ENCODE data around the gene SNAPC4. TPM values are rescaled to one million over a fixed set of nuclear protein-coding genes. Genes with fewer than 3 reads are reported as not detected.
A peak's percentile ranks its signal among the peaks of the same experiment; 100 is the strongest.

The SNAPC4 gene
- total RNA-seq, 1 experiment from 2014 or later: 8.2 TPM

DNA sequence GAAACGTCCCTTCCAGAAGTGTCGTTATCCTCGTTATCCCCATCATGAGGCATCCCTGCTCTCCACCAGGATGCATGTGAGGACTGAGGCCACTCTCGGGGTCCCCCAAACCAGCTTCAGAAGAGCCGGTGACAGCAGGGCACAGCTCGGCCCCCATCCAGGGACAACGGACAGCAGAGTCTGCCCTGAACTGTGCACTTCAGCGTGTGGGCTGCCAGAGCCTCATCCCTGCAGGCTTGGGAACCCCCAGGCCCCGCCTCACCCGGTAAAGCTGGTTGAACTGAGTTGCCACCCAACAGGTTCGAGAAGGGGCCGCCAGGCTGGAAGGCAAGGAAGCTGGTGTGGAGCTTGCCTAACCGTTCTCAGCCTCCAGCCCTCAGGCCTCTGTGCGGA lies 25.8 kb downstream of the SNAPC4 start:
- no peak for DNase-seq (ENCODE audit: extremely low read depth, low read depth)

DNA sequence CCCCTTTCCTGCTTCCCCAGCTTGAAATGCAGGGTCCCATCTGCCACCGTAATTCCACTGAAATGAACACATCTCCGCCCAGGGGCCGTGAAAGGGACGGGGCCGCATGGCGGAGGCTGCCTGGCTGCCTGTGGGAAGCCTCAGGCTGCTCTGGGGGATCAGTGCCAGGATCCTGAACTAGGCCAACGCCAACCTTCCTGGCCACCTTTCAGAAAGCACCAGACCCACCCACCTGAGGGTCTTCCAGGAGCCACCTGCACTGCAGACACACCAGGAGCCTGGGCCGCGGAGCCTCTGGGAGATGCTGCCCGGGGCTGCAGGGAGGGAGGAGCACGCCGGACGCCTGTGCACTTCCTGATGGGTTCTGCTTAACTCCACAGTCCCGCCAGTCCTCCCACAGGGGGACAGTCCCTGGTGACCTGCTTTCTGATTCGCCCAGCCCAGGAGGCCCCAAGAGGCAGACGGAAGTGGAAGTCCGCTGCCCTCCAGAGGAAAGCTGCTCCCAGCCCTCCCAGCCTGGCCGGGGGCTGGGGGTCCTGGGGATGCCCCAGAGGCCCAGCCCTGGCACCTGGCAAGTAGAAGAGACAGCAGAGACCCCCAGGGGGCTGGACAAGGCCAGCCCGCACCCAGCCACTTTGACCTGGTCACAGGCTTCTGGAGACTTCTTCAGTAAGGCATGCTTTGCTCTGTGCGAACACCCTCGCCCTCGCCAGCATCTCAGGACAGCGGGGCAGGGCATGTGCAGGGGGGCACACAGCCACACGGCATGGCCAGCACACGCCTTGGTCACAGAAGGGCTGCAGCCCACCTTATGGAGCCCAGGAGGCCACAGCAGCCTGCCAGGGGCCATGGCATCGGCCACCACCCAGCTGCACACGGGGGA lies 26.4 kb downstream of the SNAPC4 start, which contains the start of gene CARD9:
Gene CARD9 (minus strand): TSS at position 370 of the 883 bp plus-strand sequence. CDS start 1,591 bp downstream, outside the sequence.
- no peak for DNase-seq (ENCODE audit: extremely low read depth, low read depth)

DNA sequence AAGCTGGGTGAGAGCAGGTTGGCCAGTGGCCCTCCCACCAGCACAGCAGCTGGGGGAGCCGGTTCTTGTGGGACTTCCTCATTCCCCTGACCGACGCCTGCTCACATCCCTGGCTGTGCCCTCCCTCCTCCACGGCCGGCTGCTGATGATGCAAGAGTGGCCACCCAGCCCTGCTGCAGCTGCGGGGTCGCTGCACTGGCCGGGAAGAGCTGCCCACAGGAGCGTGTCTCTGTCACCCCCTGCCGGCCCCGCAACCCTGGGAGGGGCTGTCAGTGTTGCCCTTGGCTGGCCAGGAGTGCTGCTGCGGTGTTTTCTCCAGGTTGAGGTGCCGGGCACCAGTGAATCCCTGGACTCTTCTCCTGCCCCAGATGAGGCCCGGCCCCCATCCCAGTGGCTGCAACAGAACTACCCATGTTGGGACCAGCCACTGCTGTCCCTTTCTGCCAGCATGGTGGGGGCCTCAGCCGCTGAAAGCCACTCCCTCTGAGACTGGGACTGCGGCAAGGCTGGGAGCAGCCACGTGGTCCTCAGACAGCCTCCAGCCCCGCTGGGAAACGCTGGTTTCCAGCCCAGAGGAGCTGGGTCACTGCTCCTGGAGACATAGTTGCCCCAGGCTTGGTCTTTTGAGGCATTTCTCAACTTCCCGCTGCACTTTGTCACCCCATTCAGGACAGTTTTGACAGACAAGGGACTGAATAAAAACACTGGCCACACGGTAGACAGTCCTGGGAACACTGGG lies 27.2 kb downstream of the SNAPC4 start:
- no peak for DNase-seq (ENCODE audit: extremely low read depth, low read depth)

DNA sequence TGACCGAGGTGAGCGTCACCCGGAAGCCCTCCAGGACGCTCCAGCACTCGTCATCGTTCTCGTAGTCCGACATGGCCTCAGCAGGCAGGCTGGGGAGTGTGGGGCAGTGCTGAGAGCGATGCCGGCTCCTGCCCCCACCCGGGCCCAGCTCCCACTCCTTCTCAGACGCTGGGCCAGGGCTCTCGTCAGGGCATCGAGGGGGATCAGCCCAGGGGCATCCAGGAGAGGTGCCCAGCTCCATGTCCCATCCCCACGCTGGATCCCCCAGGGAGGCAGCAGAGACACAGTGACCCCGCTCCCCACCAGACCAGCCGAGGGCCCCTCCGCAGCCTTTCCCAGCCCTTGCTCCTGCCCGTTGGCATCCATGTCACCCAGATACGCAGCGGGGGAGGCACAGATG lies 28.0 kb downstream of the SNAPC4 start:
- no peak for DNase-seq (ENCODE audit: extremely low read depth, low read depth)

DNA sequence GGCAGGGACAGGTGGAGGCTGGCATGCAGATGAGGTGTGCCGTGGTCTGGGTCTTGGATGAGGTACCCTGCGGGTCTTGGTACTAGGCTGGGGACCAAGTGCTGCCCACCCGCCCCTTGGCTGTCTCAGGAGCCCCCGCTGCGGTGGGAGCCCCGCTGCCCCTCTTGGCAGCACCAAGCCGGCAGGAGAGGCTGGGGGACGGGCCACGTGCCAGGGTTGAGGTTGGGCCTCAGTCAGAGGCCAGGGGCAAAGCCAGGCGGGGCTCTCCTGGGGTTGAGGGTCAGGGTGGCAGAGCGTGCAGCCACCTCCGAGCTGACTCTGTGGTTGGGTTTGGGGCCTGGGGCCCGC lies 28.5 kb downstream of the SNAPC4 start:
- no peak for DNase-seq (ENCODE audit: extremely low read depth, low read depth)

DNA sequence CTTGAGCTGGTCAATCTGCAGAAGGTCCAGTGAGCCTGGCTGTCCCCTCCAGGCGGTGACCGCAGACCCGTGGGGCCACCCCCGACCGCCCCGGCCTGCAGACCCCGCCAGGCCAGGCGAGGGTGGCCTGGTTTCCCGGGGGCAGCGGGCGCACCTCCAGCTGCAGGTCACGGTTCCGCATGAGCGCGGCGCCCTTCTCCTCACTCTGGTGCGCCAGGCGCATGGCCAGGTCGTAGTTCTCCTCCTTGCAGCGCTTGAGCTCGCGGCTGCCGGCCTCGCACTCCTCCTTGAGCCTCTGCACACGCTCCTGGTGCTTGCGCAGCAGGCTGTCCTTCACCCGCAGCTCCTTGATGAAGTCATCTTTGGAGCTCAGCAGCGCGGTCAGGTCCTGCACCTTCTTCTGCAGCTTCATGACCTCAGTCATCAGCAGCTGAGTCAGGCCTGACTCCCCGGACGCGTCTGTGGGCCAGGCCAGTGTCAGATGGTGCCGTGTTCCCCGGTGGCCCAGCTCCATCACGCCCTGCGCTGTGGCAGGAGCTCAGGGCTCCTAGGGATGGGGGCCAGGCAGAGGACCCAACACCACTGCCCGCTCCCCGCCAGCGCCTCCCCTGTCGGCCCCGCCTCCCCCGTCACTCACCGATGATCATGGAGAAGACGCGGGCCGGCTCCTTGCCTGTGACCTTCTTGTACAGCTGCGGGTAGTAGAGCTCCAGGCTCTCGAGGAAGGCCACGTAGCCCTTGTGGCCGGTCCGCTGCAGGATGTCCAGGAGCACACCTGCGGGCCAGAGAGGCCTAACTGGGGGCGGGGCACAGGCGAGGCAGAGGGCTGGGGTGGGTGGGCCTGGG lies 29.1 kb downstream of the SNAPC4 start:
- DNase-seq (ENCODE audit: extremely low read depth, low read depth): no peak

DNA sequence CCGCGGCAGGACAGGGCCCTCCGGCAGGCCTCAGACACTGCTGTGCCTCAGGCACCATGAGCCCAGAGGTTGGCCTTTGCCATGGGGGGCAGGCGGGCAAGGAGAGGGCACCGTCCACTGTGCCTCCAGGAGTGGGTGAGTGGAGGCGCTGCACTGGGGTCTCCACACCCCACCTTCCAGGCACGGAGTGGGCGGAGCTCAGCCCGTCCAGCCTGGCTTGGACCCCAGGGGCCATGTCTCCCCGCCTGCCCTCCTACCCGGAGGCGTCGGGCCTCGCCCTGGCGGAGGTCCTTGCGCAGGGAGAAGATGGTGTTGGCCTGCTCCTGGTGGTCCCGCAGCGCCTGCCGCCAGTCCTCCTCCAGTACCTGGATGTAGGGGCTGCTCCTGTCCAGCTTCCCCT lies 29.9 kb downstream of the SNAPC4 start:
- DNase-seq (ENCODE audit: extremely low read depth, low read depth): no peak

DNA sequence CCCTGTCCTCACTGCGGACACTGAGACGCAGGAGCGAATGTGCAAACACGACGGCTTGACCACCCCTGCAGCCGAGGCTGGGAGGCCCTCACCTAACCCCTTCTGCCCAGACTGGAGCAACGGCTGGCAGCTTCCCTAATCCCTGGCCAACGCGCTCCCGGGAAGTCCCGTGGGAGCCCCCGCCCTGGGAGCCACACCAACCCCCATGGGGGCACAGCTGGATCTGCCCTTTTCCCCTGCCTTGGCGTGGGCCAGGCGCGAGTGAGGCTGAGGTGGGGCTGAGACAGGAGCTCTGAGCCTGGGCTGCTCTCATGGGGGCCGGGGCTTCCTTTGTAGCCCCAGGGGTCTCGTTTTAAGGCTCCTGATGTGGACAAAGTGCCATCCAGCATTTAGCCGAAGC lies 31.8 kb downstream of the SNAPC4 start:
- DNase-seq (ENCODE audit: extremely low read depth, low read depth): no peak

DNA sequence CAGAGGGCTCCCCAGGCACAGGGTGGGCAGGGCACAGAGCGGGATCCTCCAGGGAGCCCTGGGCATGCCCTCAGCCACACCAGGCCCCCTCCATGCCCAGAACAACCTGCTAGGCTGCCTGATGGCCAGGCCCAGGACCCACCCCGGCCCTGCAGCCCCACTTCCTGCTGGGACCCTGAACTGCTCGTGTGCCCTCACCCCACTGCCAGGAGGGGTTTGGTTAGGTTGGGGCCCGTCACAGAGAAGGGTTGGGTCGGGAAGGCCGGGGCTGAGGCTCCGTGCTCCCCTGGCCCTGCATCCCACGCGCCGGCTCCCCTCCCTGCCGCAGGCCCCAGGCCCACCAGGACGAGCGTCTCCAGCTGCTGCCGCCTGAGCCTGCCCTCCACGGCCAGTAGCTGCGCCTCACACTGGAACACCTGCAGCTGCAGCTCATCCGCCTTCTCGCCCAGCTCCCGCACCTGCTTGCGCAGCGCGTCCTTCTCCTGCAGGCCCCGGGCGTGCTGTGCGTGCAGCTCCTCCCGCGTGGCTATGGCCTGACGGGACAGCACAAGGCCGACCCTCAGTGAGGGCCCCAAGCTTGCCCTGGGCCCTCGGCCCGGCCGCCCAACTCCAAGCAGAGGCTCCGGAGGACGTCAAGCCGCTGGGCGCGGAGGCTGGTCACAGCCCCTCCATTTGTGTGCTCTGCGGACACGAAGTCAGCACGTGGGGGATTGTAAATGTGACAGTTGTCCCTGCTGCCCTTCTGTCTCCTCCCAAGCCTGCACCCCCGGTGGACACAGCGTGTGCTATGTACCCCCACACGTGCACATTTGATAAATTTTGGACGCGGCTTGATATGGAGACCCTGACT lies 32.4 kb downstream of the SNAPC4 start:
- no peak for DNase-seq (ENCODE audit: extremely low read depth, low read depth)

DNA sequence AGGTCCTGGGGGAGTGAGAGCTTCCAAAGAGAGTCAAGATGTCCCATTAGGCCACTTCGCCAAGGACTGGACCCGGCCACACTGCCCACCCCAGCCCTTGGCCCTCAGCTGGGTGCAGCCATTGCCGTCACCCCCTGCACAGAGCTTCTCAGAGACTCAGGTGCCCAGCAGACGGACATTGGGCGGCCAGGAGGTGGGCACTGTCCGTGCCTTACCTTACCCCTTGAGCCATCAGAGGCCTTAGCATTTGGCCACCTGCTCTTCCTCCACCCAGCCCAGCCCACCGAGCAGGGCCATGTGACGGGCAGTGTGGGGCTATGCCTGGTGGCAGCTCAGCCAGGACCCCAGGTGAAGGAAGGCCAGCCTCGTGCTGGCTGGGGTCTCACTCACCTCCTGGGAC lies 33.1 kb downstream of the SNAPC4 start:
- DNase-seq (ENCODE audit: extremely low read depth, low read depth): no peak

DNA sequence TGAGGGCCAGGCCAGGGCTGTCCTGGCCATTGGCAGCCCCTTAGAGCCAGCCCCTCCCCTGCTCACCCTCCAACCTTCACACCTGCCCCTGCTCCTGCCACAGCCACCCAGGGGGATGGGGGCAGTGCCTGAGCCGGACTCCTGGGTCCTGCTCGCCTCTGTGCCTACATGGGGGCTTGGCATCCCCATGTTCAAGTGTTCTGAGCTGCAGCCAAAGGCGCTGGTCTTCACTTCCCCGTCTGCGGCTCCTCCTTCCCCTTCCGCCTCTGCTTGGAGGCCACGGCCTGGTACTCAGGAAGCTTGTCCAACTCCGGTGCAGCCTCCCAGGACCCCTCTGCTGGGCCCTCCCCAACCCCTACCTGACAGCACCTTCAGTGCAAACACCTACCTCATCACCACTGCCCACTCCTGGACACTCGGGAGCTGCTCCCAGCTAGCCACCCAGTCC lies 34.2 kb downstream of the SNAPC4 start:
- DNase-seq (ENCODE audit: extremely low read depth, low read depth): no peak

DNA sequence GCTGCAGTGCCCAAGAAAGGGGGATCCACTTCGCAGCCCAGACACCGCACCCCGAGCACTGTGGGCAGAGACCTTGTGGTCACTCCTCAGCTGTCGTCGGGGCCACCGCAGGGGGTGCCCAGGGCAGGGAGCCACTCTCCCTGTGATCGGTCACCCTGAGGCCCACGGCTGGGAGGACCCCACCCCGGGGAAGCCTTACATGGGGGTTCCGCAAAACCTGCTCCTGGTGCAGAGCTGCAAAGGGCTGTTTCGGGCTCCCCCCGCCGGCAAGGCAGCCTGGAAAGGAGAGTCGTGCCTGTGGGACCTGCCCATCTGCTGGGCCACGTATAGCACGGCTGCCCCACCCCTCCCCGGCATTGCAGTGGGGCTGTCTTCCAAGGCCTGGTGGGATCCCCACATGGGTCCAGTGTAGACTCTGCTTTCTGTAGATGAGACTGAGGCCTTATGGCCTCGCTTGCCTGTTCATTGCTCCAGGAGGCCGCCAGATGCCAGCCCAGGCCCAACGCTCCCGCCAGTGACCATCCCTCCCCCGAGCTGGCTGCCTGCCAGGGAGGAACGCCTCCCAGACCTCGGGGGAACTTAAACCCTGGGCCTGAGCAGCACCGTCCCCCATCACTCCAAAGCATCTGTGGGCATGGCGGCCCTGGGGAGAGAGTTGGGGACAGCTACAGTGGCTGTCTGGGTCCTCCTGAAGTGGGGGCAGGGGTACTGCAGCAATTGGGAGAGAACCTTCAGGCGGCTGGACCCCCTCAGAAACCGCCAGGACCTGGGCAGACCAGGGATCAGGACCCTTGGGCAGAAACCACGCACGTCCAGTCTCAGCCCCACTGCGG lies 34.8 kb downstream of the SNAPC4 start:
- DNase-seq (ENCODE audit: extremely low read depth, low read depth): no peak

DNA sequence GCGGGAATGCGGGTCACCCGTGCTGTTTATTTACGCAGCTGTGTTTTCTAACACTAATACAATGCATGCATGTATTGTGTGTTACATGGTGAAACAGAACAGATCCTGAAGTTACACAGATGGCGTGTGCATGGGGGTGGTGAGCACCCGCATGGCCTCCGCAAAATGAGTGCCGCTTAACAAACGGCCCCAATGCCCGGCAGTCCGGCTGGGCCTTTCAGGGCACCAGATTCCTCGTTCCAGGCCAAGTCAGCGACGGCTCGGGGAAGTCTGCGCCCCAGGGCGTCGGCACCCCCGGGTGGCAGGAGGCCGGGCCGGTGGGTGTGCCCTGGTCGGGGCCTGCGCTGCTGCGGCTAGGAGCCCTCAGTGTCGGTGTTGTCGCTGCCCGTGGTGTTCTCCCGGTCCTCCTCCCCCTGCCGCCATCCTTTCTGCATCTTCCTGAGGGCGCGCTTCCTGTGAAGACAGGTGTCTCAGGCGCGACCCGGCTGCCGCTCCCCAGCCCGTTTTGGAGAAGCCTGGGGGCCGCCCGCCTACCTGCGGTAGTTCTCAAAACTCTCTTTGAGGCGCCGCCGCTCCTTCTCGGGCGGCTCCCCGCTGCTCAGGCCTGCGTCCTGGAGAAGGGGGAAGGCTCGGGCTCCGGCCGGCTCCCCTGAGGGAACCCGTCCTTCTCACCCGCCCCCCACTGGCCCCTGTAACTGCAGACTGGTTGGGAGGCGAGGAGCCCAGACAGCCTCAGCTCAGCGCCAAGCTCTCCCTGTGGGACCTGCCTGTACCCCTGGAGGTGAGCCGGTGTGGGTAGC lies 35.8 kb downstream of the SNAPC4 start:
- DNase-seq (ENCODE audit: extremely low read depth, low read depth): no peak

DNA sequence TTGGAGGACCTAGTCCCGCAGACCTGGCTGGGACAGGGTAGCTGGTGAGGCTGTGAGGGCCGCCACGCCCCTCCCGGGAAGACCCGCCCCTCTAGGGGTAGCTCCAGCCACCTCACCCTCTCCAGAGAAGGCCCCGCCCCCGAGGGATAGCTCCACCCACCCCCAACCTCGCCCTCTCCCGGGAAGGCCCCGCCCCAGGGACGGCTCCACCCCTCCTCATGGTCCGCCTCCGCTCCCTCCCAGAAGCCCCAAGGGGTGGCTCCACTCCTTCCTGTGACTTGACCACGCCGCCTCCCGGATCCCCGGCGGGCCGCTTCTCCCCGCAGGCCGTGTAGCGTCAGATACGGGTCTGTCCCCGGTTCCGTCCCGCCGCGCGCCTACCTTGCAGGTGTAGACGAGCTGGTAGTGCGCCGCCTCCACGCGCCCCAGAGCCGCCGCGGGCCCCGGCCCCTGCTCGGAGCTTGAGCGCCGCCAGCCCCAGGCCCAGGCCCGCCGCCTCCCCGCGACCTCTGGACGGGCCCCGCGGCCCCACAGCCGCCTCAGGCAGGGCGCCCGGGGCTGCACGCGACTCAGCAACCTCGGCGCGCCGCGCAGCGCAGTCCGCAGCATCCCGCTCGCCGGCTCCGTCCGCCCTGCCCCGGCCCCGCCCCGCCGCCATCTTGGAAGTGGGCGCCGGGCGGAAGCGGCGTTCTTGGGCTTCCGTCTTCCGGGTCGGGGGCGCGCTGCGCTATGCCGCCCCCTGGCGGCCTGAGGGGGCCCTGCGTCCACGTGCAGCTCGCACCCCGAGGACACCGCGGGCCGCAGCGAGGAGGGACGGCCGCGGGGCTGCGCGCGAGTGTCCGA lies 36.6 kb downstream of the SNAPC4 start, which contains the start of gene DNLZ:
Gene DNLZ (minus strand): TSS at position 639 of the 843 bp plus-strand sequence. CDS start 30 bp downstream, at position 609.
- peak; percentile 95 for DNase-seq (ENCODE audit: extremely low read depth, low read depth)

DNA sequence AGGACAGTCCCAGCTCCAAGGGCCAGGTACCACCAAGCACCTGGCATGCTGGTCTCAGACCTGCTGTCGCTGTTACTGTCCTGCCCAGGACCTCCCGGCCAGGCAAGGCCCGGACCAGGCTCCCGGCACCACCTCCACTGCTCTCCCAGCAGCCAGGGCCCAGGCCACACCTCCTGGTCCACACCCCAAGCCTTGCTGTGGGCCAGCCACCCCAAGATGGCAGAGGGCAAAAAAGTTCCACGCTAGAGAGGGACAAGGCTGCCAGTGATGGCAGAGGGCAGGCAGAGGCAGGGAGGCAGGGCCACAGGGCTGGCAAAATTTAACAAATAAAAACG lies 37.6 kb downstream of the SNAPC4 start:
- DNase-seq (ENCODE audit: extremely low read depth, low read depth): no peak

DNA sequence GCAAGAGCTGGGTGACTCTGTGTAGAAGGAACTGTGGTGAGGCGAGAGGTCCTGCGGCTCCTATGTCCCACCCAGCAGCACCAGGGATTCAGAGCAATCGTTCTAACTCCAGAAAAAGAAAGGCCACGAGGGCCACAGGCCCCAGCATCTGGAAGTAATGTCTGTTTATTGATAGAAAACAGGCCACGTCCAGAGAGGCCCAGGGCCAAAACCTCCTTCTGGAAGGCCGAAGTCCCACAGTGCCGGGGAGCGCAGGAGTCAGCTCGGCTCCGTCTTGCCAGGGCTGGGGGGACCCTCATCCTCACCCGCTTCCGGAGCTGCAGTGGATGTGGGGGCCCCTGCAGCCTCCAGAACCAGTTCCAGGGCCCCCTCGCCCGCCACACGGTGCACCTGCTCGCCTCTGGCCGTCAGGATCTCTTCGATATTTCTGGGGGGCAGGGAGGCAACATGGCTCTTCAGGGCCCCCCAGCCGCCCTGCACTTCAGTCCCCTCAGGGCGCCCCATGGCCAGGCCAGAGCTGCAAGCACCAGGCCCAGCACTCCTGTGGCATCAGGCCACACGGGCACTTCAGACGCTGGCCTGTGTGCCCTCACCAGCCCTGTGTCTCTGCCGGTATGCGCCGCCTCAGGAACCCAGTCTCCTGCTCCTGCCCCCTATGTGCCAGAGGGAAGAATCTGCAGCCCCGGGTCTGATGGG lies 38.1 kb downstream of the SNAPC4 start:
- DNase-seq (ENCODE audit: extremely low read depth, low read depth): no peak
